ENCODE measurements around the gene SCN3A.

The SCN3A gene

DNA sequence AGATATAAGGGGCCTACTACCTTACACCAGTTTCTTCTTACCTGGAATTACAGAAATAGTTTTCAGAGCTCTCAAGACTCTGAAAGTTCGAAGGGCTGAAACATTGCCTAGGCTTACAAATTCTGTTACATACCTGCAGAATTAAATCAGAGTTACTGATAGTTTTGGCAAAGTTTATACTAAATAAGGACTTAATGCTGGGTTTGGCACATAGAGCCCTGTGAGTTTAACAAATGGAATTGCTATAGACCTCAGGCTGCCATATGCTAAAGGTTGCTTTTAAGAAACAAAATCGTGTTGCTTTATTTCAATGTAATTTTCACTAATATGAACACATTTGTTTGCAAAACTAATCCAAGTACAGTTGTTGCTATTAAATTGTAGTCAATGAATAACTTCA is 40.1 kb downstream of the SCN3A start:
- no peaks in the 10 kb centered on the region for H3K9me2 ChIP-seq (replicated peaks; ENCODE audit: control insufficient read depth, low read length)
- H3K36me3 ChIP-seq (ENCODE audit: control insufficient read depth, low read length) = no peaks in the 10 kb centered on the region
- no peak overlapping the region for H3K4me2 ChIP-seq (ENCODE audit: low read length)
- no peaks in the 10 kb centered on the region for H4K20me1 ChIP-seq (ENCODE audit: control insufficient read depth, insufficient read depth, low read depth, low read length)
- 0 out of 2 replicates have a peak, but pooled peaks cover 3% of the 10 kb centered on the region for H3K27me3 ChIP-seq (ENCODE audit: control insufficient read depth, low read length)
- no peaks in the 10 kb centered on the region for H3K9me3 ChIP-seq (ENCODE audit: control insufficient read depth, insufficient read depth, low read length)
- no peak for TF ChIP-seq EZH2phosphoT487 (IDR thresholded peaks at IDR 0.05; ENCODE audit: borderline replicate concordance, low read length)
- TF ChIP-seq, protein P1, sequence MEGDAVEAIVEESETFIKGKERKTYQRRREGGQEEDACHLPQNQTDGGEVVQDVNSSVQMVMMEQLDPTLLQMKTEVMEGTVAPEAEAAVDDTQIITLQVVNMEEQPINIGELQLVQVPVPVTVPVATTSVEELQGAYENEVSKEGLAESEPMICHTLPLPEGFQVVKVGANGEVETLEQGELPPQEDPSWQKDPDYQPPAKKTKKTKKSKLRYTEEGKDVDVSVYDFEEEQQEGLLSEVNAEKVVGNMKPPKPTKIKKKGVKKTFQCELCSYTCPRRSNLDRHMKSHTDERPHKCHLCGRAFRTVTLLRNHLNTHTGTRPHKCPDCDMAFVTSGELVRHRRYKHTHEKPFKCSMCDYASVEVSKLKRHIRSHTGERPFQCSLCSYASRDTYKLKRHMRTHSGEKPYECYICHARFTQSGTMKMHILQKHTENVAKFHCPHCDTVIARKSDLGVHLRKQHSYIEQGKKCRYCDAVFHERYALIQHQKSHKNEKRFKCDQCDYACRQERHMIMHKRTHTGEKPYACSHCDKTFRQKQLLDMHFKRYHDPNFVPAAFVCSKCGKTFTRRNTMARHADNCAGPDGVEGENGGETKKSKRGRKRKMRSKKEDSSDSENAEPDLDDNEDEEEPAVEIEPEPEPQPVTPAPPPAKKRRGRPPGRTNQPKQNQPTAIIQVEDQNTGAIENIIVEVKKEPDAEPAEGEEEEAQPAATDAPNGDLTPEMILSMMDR (IDR thresholded peaks at IDR 0.05; ENCODE audit: low read depth, low read length, poor library complexity, severe bottlenecking) = no peak
- H3F3A ChIP-seq (ENCODE audit: control insufficient read depth, insufficient read depth) = no peaks in the 10 kb centered on the region
- H3K4me3 ChIP-seq (ENCODE audit: low read length) = no peak overlapping the region
- no peak overlapping the region for H3K27ac ChIP-seq (ENCODE audit: low read depth, low read length)
- H3K79me2 ChIP-seq (ENCODE audit: control insufficient read depth, low read length) = no peaks in the 10 kb centered on the region
- H3K4me1 ChIP-seq (ENCODE audit: control insufficient read depth, low read length) = no peaks in the 10 kb centered on the region

DNA sequence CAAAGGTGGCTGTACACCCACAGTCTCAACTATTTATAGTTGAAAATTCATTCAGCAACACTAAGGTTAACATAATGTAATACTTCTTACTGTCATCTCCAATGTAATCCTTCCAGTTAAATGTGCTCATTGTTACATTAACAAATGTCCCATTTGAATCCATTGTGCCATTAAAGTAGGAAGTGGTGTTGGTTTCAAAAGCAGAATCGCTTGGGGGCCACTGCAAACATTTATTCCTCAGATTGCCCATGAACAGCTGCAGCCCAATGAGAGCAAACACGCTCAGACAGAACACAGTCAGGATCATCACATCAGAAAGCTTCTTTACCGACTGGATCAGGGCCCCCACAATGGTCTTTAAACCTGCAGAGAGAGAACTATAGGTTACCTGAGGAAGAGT is 41.4 kb downstream of the SCN3A start:
- no peak overlapping the region for H3K4me2 ChIP-seq (ENCODE audit: low read length)
- H3K79me2 ChIP-seq (ENCODE audit: control insufficient read depth, low read length) = no peaks in the 10 kb centered on the region
- H3K27ac ChIP-seq (ENCODE audit: low read depth, low read length) = no peak overlapping the region
- no peaks in the 10 kb centered on the region for H3K4me1 ChIP-seq (ENCODE audit: control insufficient read depth, low read length)
- H3K4me3 ChIP-seq (ENCODE audit: low read length) = no peak overlapping the region
- no peaks in the 10 kb centered on the region for H3F3A ChIP-seq (ENCODE audit: control insufficient read depth, insufficient read depth)
- no peaks in the 10 kb centered on the region for H3K9me2 ChIP-seq (replicated peaks; ENCODE audit: control insufficient read depth, low read length)
- no peaks in the 10 kb centered on the region for H3K9me3 ChIP-seq (ENCODE audit: control insufficient read depth, insufficient read depth, low read length)
- H3K27me3 ChIP-seq (ENCODE audit: control insufficient read depth, low read length) = no peaks in the 10 kb centered on the region
- no peak for TF ChIP-seq EZH2phosphoT487 (IDR thresholded peaks at IDR 0.05; ENCODE audit: borderline replicate concordance, low read length)
- TF ChIP-seq, protein P1 (IDR thresholded peaks at IDR 0.05; ENCODE audit: low read depth, low read length, poor library complexity, severe bottlenecking) = no peak
- no peaks in the 10 kb centered on the region for H4K20me1 ChIP-seq (ENCODE audit: control insufficient read depth, insufficient read depth, low read depth, low read length)
- H3K36me3 ChIP-seq (ENCODE audit: control insufficient read depth, low read length) = no peaks in the 10 kb centered on the region

DNA sequence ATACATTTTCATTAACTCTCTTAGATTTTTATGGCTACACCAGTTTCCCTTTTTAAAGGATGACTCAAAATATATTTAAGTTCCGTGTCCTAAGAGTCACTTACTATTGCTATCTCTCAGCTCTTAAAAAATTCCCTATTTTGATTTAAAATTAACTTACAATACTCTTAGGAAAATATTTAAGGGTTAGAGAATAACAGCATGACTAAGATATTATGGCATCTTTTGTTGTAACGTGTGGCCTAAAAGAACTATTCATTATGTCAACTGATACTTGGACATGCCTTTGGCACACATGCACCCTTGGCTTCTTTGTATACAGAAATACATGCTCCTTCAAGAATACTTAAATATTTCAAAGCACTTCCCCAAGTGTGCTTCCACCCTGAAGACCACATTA is 42.3 kb downstream of the SCN3A start:
- no peak overlapping the region for H3K4me2 ChIP-seq (ENCODE audit: low read length)
- H3K4me3 ChIP-seq (ENCODE audit: low read length) = no peak overlapping the region
- H3K9me3 ChIP-seq (ENCODE audit: control insufficient read depth, insufficient read depth, low read length) = no peaks in the 10 kb centered on the region
- H3K9me2 ChIP-seq (replicated peaks; ENCODE audit: control insufficient read depth, low read length) = no peaks in the 10 kb centered on the region
- H3K4me1 ChIP-seq (ENCODE audit: control insufficient read depth, low read length) = no peaks in the 10 kb centered on the region
- H3F3A ChIP-seq (ENCODE audit: control insufficient read depth, insufficient read depth) = no peaks in the 10 kb centered on the region
- H3K36me3 ChIP-seq (ENCODE audit: control insufficient read depth, low read length) = no peaks in the 10 kb centered on the region
- no peaks in the 10 kb centered on the region for H3K79me2 ChIP-seq (ENCODE audit: control insufficient read depth, low read length)
- no peaks in the 10 kb centered on the region for H4K20me1 ChIP-seq (ENCODE audit: control insufficient read depth, insufficient read depth, low read depth, low read length)
- TF ChIP-seq, protein P1 (IDR thresholded peaks at IDR 0.05; ENCODE audit: low read depth, low read length, poor library complexity, severe bottlenecking) = no peak
- no peak for TF ChIP-seq EZH2phosphoT487 (IDR thresholded peaks at IDR 0.05; ENCODE audit: borderline replicate concordance, low read length)
- H3K27me3 ChIP-seq (ENCODE audit: control insufficient read depth, low read length) = no peaks in the 10 kb centered on the region
- no peak overlapping the region for H3K27ac ChIP-seq (ENCODE audit: low read depth, low read length)

DNA sequence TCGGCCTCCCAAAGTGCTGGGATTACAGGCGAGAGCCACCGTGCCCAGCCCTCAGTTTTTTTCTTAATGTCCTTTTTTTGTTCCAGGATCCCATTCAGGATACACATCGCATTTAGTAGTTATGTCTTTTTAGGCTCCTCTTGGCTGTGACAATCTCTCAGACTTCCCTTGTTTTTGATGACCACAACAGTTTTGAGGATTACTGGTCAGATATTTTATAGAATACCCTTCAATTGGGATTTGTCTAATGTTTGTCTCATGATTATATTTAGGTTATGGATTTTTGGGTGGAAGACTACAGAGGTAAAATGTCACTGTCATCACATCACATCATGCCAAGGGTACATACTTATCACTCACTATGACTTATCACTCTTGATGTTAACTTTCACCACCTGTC is 46.7 kb downstream of the SCN3A start:
- H3K4me1 ChIP-seq (ENCODE audit: control insufficient read depth, low read length) = no peaks in the 10 kb centered on the region
- no peaks in the 10 kb centered on the region for H3K27me3 ChIP-seq (ENCODE audit: control insufficient read depth, low read length)
- no peak overlapping the region for H3K4me2 ChIP-seq (ENCODE audit: low read length)

More for the DNA sequence above, 46.7 kb downstream of the SCN3A start:
- no peaks in the 10 kb centered on the region for H3K9me2 ChIP-seq (replicated peaks; ENCODE audit: control insufficient read depth, low read length)
- no peak overlapping the region for H3K27ac ChIP-seq (ENCODE audit: low read depth, low read length)
- no peaks in the 10 kb centered on the region for H3K9me3 ChIP-seq (ENCODE audit: control insufficient read depth, insufficient read depth, low read length)
- no peak overlapping the region for H3K4me3 ChIP-seq (ENCODE audit: low read length)
- TF ChIP-seq, protein P1 (IDR thresholded peaks at IDR 0.05; ENCODE audit: low read depth, low read length, poor library complexity, severe bottlenecking) = no peak
- TF ChIP-seq EZH2phosphoT487 (IDR thresholded peaks at IDR 0.05; ENCODE audit: borderline replicate concordance, low read length) = no peak
- no peaks in the 10 kb centered on the region for H3F3A ChIP-seq (ENCODE audit: control insufficient read depth, insufficient read depth)
- H4K20me1 ChIP-seq (ENCODE audit: control insufficient read depth, insufficient read depth, low read depth, low read length) = no peaks in the 10 kb centered on the region
- no peaks in the 10 kb centered on the region for H3K79me2 ChIP-seq (ENCODE audit: control insufficient read depth, low read length)
- H3K36me3 ChIP-seq (ENCODE audit: control insufficient read depth, low read length) = no peaks in the 10 kb centered on the region

Data from DOHH2 (cell line).